GM19035 (cell line): Measurements from ENCODE around the gene HOXC10.

ENCODE experiments used
- ATAC-seq: cut with Tn5 transposase; IDR thresholded peaks from one replicate; pipeline ENCODE4 v1.9.1; 2021; ENCODE audit not compliant: unreplicated experiment

Gene HOXC10

DNA sequence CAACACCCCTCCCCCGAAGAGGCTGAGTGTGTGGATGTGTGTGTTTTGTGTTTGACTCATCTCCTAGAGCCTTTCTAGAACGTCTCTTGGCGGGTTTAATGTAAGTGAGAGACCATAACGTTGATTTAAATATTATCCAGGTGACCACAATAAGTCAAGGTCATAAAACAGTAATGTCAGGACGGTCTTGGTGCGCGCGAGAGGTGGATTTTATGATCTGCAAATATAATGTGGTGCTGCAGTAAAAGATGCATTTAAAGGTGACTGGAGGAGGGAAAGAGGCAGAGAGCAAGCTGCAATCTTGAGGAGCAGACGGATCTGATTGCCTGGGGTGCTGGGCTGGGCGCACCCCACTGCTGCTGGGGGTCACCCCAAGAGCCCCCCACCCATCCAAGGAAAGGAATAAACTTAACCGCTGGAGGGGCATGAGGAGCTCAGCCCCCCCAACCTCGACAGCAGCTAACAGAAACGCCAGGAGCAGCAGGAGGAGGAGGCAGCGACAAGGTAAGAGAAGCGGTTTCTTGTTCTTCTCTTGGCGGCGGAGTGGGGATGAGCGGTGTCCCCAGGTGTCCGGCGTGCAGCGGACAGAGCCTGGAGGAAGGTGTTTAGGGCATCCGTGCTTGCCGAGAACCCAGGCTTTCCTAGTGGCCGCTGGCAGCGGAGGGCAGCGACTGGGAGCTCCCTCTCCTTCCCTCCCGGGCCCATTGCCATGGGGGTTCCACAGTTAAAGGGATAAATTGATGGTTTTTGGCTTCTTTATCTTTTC, 5.5 kb downstream of the HOXC10 start:
- ATAC-seq = no peak

DNA sequence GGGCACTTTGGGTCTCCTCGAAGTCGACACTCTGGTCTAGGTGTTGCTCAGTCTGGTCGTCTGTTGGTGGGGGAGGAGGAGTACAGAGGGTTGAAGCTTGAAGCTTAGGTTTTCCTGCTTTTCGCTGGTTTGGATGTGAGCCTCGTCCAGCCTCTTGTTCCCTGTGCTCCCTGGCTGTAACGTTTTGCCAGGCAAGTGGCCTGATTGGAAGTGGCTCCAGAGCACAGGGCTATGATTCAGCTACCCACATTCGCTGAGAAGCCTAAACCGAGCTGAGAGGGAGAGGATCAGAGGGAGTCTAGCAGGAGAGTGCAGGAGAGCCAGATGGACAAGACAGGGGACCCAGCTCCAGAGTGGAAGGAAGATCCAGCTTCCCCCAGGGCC, 6.1 kb downstream of the HOXC10 start:
- no peak for ATAC-seq

DNA sequence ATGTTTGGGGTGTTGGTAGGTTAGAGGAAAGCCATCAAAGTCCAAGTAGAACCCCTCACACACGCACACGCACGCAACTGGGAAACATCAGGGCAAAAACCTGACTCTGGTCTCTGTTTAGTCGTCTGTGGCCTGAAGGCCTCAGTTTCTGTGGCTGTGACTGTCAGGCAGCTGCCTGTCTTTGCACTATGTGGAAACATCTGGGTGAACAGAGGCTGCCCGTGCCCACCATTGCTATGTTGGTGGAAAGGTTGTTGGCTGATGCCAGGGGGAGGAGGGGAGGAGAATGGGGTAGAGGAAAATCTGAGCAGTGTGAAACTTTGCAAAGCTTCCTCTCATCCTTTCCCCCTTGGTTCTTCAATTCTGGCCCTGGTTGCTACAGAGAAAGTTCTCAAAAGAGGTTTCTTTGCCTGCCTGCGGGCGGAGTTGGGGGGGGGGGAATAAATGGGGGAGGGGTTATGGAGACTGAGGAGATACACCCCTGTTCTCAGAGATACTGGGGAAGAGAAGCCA, 7.5 kb downstream of the HOXC10 start:
- no peak for ATAC-seq

DNA sequence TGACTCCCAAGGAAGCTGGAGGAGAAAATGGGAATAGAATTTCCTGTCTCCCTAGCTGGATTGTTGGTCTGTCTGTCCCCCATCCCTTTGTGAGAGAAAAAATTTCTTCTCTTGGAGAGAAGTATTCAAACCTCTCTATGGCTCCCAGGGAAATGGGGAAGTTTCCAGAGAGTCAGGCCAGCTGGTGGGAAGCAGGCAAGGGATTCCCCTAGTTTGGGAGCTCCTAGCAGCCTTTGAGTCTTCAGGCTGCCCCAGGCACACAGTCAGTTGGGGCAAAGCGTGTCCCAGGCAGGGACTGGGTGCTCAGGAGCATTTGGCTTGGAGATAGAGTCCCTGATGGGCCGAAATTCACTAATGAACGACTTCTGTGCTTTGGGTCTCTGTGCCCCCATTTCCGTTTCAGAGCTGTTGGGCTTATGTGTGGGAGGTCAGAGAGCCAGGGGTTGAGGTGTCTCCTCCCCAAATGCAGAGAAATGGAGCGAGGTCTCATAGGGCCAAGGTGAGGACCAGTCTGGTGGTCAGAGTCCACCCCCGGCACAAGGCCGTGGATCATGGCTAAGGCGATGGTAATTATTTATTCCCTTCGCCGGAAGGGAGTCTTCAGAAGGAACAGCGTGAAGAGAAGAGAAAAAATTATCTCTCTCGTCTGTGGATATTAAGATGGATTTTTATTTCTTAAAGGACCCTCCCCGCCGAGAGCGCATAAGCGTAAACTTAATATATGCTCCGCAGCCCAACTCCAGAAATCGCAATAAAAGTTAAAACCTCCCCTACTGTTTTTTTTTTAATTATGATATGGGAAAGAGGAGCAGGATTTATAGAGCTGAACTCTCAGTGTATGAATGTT, 8.4 kb downstream of the HOXC10 start:
- no peak for ATAC-seq

DNA sequence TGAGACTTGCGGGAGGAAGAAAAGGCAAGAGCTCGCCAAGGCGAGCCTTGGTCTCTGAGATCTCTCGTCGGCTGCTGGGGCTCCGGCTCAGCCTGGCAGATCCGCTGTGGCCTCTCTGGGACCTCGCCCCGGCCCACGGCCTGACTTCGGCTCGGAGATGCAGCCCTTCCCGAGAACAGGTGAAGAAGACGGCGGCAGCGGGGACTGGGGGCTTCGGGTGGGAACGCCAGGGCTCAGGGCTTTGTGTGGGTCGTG, 9.0 kb downstream of the HOXC10 start:
- ATAC-seq = no peak

DNA sequence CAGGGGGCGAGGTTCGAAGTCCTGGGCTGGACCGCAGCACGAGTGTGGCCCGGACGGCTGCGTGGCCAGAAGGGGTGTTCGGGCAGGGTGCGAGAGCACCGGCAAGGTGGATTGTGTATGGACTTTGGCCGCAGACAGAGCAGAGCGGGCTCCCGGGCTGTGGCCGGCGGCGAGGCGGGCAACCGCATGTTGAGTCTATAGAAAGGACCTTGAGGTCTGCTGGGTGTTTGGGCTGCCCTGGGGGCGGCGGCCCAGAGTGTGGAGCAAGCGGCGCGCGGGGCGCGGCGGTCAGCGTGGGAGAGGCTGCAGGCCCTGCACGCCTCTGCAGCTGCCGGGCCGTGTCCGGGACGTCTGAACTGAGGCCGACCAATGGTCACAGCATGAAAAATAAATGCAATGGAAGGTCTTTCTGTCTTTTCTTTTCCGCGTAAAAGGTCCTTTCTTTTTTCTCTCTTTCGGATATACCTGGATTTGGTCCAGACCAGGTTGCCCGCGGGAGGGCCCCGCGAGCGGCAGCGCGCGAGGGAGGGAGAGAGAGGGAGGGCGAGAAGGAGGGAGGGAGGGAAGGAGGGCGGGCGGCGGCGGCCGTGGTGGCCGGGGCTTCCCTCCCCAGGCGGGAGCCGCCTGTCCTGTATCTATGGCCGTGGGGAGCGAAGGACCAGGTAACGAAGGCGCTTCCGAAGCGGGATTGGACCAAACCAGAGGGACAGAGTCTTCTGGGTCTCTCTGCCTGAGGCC, 9.5 kb downstream of the HOXC10 start:
- no peak for ATAC-seq

DNA sequence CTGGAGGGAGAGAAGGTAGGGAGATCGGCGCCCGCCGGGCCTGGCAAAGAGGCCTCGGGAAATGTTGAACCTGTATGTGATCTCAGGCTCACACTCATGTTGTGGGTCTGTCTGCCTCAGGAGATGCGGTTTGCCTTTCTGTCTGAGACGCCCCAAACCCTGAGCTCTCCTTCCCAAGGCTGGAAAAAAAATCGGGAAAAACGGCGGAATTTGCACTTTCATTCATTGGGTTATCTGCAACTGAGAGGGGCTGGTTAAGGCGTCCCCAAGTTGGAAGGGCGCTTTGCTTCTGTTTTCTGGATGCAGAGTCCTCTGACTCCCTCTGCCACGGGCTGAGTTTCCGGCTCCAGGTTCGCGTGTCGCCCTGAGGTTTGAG, 10.0 kb downstream of the HOXC10 start:
- ATAC-seq = no peak

DNA sequence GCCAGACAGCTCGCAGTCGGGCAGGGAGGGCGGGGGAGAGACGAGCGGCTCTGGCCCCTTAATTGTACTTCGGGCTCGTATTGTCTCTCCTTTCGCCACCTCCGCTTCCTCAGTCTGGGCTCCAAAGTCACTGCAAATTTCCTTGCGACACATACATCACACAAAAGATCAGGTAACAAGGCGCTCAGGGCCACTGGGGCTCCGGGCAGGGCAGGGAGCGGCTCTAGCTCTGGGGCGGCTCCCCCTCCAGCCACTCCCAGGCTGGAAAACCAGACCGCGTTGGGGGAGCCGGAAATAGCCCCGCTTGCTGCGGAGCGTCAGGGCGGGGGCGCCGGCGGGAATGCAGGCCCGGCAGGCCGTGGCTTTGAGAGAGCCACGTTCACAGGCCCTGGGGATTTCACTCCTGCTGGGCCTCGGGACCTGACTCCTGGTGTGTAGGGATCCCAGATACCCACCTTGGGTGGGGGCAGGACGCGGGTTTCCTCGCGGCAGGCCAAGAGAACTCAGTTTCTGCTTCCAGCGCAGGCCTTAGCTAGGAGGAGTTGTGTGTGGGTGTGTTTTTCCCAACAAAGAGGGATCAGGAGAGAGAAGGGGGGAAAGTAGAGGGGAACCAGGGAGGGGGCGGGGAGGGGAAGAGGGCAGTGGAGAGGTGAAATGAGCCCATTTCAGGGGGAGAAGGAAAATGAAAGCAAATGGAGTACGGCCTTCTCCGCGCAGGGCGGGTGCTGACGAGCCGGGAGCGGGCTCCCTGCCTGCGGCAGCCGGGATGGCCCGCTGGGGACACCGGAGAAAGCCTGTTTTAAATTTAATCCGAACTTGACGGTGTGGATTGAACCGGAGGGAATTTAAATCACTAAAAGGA, 10.7 kb downstream of the HOXC10 start:
- no peak for ATAC-seq

DNA sequence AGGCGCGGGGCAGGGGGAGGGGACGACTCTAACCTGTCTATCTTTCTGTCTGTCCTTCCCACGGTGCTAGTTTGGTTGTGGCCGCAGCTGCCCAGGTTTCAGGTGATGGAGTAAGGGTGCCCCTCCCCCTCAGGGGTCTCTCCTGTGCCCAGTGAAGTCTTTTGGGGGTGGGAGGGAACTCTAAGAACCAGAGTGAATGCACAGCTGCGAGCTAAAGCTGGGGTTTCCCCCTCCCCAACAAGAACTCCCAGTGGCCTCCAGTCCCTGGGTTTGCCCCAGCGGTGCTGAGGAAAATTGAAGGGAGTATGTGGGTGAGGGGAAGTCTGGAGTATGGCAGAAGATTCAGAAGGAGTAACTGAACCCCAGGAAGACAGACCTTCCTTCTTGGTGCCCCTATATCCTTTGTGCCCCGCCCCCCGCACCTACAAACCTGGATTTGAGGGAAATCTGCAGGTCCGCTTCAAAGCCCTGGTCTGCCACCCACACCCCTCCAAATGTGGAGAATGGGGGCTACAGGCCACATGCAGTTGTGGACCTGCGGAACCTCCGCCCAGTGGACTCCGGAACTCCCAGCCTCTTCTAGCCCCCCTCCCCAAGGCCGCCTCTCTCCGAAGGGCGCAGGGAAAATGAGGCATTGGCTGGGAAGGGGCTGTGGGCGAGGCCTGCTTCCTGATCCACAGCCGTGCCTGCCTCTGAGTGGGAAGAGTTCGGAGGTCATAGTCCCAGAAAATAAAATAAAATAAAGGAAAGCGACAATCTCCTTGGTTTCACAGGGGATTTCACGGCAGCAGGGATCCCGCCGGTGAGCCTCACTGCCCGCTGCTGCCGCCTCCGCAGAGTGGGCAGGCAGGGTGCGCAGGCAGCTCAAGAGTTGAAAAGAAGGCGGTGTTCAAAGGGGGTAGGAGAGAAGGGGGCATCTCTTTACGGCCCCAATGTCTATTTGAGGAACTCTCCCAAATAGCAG, 11.6 kb downstream of the HOXC10 start:
- ATAC-seq = no peak

DNA sequence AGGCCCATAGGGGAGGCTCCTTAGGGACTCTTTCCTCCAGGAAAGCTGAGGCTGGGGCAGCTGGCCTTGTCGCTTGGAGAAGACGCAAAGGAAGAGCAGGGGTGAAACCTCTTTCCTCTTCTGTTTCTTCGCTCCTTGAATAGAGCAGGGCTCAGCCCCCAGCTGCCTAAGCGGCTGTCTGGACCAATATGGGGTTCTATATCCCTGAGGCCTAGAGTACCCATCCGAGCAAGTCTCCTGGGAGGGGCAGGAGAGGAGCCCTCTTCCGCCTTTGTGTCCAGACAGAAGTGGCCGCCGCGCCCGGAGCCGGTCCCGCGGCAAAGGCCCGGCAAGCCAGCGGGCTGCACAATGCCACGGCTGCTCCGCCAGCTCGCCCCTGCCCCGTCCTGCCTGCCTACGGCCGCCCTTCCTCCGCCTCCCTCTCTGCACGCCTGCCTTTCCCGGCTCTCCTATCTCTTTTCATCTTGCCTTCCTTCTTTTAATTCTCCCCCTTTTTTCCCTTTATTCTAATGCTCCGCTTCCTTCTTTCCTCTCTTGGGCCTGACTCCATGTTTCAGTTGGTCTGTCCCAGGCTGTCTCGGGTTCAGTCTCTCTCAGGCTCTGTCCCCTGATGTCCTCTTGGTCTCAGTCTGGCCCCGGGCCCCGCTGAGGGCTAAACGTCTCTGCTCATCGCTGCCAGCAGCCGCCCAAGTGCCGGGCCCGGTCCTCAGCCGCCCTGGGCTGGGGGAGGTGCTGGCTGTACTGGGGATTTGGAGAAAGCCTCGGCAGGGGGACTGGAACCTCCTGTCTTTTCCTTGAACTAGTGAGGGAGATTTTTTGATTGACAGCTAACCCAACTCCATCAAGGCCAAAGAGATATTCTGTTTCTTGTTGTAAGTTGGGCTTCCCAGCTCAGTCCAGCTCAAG, 12.5 kb downstream of the HOXC10 start:
- no peak for ATAC-seq

DNA sequence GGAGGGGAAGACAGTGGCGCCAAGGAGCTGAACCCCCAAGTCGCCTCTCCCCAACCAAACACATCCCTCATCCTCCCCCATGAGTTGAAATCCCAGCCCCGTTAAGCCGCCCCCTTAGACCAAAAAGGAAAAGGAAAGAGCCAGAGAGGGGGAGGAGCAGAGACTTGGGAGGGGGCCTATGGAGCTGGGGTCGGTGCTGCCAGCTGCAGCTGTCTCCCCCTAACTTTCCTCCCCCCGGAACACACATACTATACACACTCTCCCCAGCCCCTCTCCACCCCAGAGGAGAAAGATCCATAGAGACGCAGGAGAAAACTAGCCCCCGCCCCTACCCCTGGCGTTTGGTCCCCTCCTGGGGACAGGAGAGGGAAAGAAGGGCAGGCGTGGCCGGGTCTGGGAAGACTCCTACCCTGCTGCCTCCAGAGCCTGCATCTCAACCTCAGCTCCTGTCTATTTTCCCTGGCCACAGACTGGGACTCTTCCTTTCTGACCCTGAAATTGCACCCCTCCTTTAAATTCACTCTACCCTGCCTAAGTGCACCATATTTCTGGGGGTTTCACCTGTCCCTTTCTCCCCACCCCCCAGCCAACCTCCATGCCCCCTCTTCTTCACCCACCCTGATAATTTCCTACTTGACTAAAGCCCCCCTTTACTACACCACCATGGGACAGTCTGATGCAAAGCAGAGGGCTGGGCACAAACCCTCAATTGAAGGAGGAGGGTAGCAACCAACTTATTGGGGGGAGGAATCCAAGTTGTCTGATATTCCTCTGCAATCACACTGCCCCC, 13.4 kb downstream of the HOXC10 start:
- ATAC-seq = no peak

DNA sequence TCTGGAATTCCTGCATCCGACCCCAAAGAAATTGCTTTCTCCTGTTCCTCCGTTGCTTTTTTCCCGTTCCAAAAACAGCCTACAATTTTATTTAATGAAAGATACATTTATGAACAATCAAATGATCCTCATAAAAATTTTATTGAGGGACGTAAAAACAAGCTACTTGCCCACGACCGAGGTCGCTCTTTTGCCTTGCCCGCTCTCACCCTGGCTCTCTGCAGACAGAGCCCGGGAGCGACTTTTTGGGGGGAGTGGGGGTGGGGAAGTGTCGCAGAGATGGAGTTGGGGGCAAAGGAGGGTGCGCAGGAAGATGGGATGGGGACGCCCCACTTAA, 13.9 kb downstream of the HOXC10 start:
- ATAC-seq = no peak

DNA sequence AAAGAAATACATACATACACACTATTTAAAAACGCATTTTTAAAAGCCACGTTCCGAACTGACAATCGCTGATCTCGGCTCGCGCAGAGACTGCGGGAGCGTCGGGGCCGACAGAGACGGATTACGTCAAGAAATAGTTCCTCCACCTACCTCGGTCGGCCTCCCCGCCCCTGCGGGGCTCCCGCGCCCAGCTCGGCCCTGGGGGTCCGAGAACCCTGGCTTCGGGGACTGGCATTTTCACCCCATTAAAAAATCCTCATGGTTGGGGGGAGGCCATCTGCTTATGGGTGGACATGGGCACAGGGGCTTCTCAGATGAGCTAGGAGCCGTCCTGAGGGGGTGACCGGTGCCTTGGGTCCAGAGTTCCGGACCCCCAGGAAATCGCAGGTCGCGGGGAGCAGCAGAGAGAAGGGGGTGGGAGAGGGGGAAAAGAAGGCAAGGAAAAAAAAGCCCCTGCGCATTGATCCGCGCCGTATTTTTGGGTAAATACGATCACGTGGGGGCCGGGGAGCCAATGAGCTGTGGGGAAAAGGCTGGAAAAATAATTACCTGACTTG, 14.7 kb downstream of the HOXC10 start:
- no peak for ATAC-seq

DNA sequence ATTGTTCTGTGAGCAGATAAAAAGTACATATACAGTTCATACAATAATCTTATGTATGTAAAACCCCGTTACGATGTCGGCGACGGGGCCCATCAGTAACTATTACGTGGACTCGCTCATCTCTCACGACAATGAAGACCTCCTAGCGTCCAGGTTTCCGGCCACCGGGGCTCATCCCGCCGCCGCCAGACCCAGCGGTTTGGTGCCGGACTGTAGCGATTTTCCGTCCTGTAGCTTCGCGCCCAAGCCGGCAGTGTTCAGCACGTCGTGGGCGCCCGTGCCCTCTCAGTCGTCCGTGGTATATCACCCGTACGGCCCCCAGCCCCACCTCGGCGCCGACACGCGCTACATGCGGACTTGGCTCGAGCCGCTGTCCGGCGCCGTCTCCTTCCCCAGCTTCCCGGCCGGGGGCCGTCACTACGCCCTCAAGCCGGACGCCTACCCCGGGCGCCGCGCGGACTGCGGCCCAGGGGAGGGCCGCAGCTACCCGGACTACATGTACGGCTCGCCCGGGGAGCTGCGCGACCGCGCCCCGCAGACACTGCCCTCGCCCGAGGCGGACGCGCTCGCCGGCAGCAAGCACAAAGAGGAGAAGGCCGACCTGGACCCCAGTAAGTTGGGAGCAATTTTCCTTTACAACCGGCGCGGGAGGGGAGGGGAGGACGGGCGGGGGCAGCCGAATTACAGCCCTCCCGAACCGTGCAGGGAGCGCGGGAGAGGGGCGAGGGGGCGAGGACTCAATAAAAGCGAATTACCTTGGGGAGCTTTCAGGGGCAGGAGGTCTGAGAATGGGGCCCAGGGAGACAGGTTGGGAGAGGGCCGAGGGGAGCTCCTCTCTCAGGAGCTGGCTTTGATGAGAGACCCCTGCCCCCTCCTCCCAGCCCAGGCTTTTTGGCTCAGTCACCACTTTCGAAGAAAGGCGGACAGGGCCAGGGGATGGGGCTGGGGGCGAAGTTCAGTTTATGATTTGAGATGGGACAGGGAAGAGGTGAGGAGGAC, 15.5 kb downstream of the HOXC10 start, which contains the start of gene HOXC9:
Gene HOXC9 (plus strand): TSS at position 46 of the 999 bp plus-strand sequence. CDS start 28 bp downstream, at position 74.
- no peak for ATAC-seq

DNA sequence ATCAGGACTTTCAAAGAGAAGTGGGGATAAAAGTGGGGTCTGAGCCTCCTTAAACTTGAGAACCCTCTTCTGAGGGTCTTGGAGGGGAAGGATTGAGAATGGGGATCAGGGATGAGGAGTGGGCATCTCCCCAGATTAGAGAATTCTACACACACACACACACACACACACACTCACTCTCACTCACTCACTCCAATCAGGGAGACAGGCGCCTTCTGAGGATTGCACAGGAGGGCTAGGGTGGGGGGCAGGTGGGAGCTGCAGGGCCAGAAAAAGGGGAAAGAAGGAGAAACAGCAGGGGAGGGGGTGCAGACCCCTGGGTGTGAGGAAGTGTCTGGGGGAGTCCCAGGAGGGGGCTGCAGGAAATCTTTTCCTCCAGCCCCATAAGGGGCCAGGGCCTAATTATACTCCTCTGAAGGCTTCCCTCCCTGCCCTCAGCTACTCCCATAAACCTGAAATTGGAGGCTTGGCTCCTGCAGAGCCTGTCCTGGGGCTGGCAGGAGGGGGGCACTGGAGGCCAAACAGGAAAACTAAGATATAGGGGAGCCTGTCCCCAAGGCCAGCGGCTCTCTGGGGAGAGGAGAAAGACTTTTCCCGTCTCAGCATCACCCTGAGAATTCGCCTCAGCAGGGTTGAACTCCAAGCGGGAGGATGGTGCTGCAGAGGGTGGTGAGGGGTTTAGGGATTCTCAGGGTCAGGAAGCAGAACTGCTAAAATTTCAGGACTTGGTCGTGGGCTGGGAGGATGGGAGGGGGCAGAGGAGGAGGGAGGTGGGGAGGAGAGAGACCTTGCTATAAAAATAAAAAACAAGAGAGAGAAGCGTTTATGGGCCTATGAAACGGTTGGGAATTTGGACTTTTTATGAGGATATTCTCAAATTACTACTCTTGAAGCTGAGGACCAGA, 16.6 kb downstream of the HOXC10 start:
- ATAC-seq = no peak
